GM18508 (cell line): ENCODE data around the gene ZNF883.

Experiments used
- ATAC-seq: cut with Tn5 transposase; IDR thresholded peaks from one replicate; pipeline ENCODE4 v1.9.1; 2021; ENCODE audit warnings: moderate number of reproducible peaks; ENCODE audit not compliant: insufficient read depth, unreplicated experiment

Gene ZNF883

GRCh38 chr9:112925058-112925641 is 86.8 kb downstream of the ZNF883 start:
- ATAC-seq: no peak

- peak; percentile 63 for ATAC-seq
These were observed 90.4 kb downstream of the ZNF883 start for GRCh38 chr9:112921549-112921948.

GRCh38 chr9:112917987-112918362 is 94.0 kb downstream of the ZNF883 start:
- no peak for ATAC-seq

- no peak for ATAC-seq
These were observed 94.7 kb downstream of the ZNF883 start for GRCh38 chr9:112917047-112917986.

- ATAC-seq: no peak
These were observed 97.5 kb downstream of the ZNF883 start for GRCh38 chr9:112914524-112914923.

GRCh38 chr9:112913326-112913725 is 98.7 kb downstream of the ZNF883 start:
- ATAC-seq: no peak

- no peak for ATAC-seq
These were observed 99.4 kb downstream of the ZNF883 start for GRCh38 chr9:112912636-112913035.

GRCh38 chr9:112911736-112912135 is 100.3 kb downstream of the ZNF883 start:
- no peak for ATAC-seq
